Femur (tissue), 1 donor: ENCODE results near the gene ZNF132.
"Not testable (repeated sequence)": the region's sequence is repeated elsewhere in the genome, so short reads cannot be mapped to it uniquely, and the experiment has no call there.

Experiments used
- DNase-seq: peaks from one replicate; pipeline ENCODE4 v3.0.0-alpha.2; 2017

ZNF132 gene

GRCh38 chr19:58439576-58440554, at the start of gene ZNF132:
TSS of gene ZNF132 (minus strand) at chr19:58440153. CDS start at chr19:58439821, 332 bp downstream.
- peak; percentile 99 for DNase-seq

- DNase-seq, result not testable (repeated sequence)
These were observed 44.4 kb upstream of the ZNF132 start for GRCh38 chr19:58484349-58484748.

GRCh38 chr19:58483776-58484175, 43.8 kb upstream of the ZNF132 start:
- DNase-seq, result no peak

- DNase-seq, result no peak
These were observed 42.4 kb upstream of the ZNF132 start for GRCh38 chr19:58482372-58482771.

GRCh38 chr19:58480831-58481230, 40.9 kb upstream of the ZNF132 start:
- DNase-seq, result no peak

GRCh38 chr19:58480481-58480830, 40.5 kb upstream of the ZNF132 start:
- no peak for DNase-seq

GRCh38 chr19:58479736-58480480, 40.0 kb upstream of the ZNF132 start:
- no peak for DNase-seq

GRCh38 chr19:58479303-58479702, 39.4 kb upstream of the ZNF132 start:
- DNase-seq, result no peak

GRCh38 chr19:58477871-58478270, 37.9 kb upstream of the ZNF132 start:
- DNase-seq, result no peak

GRCh38 chr19:58477130-58477529, 37.2 kb upstream of the ZNF132 start:
- DNase-seq, result no peak

- peak; percentile 51 for DNase-seq
These were observed 36.6 kb upstream of the ZNF132 start for GRCh38 chr19:58476498-58477015.

- peak; percentile 98 for DNase-seq
These were observed 36.0 kb upstream of the ZNF132 start, which contains the start of gene ZNF446 for GRCh38 chr19:58475714-58476497. TSS of gene ZNF446 (plus strand) at chr19:58476352. CDS start at chr19:58477219, 867 bp downstream.

- no peak for DNase-seq
These were observed 35.2 kb upstream of the ZNF132 start for GRCh38 chr19:58474997-58475713.

- no peak for DNase-seq
These were observed 34.5 kb upstream of the ZNF132 start for GRCh38 chr19:58474291-58474996.

- DNase-seq, result no peak
These were observed 33.8 kb upstream of the ZNF132 start for GRCh38 chr19:58473775-58474174.

- no peak for DNase-seq
These were observed 31.8 kb upstream of the ZNF132 start for GRCh38 chr19:58471736-58472135.

- DNase-seq, result not testable (repeated sequence)
These were observed 31.0 kb upstream of the ZNF132 start for GRCh38 chr19:58470837-58471543.

- no peak for DNase-seq
These were observed 29.5 kb upstream of the ZNF132 start for GRCh38 chr19:58469241-58470013.

- DNase-seq, result no peak
These were observed 28.4 kb upstream of the ZNF132 start for GRCh38 chr19:58468216-58468839.
